ENCODE data around the gene WDR37.
"Not testable (repeated sequence)": the region's sequence is repeated elsewhere in the genome, so short reads cannot be mapped to it uniquely, and the experiment has no call there.

Gene WDR37

GRCh38 chr10:1024103-1024502, 32.1 kb upstream of the WDR37 start:
- peaks cover 13% of the 10 kb centered on the region for H3K36me3 ChIP-seq (ENCODE audit: insufficient read depth, low read length)
- no peaks in the 10 kb centered on the region for H3K4me1 ChIP-seq (ENCODE audit: insufficient read depth, low read length)
- H3K9me3 ChIP-seq (ENCODE audit: low read length) = no peaks in the 10 kb centered on the region
- H3K27ac ChIP-seq (ENCODE audit: low read depth, low read length) = no peak overlapping the region
- no peak overlapping the region for H3K9ac ChIP-seq (ENCODE audit: low read length)
- H3K4me3 ChIP-seq (ENCODE audit: low read depth in 1 of 2, low read length in 2 of 2) = no peak overlapping the region
- no peaks in the 10 kb centered on the region for H3K27me3 ChIP-seq (ENCODE audit: control insufficient read depth in 1 of 2, insufficient read depth in 2 of 2, low read length in 2 of 2)

GRCh38 chr10:1025683-1026082, 30.5 kb upstream of the WDR37 start, which contains the start of gene IDI2:
TSS of gene IDI2 (minus strand) at chr10:1025859. CDS start at chr10:1024723, 1,136 bp downstream.
- Histone ChIP-seq H3K36me3 (ENCODE audit: insufficient read depth, low read length) (peaks cover under 1% of the 10 kb centered on the region), H3K9ac (ENCODE audit: low read length) (no peak within 1 kb of the TSS), H3K4me1 (ENCODE audit: insufficient read depth, low read length) (no peaks in the 10 kb centered on the region)

GRCh38 chr10:1026578-1026977, 29.6 kb upstream of the WDR37 start:
- Histone ChIP-seq H3K27ac (ENCODE audit: low read depth, low read length) (no peak overlapping the region), H3K36me3 (ENCODE audit: insufficient read depth, low read length) (no peaks in the 10 kb centered on the region), H3K4me1 (ENCODE audit: insufficient read depth, low read length) (no peaks in the 10 kb centered on the region), H3K4me3 (ENCODE audit: low read depth in 1 of 2, low read length in 2 of 2) (no peak overlapping the region), H3K27me3 (ENCODE audit: control insufficient read depth in 1 of 2, insufficient read depth in 2 of 2, low read length in 2 of 2) (no peaks in the 10 kb centered on the region), H3K9ac (ENCODE audit: low read length) (no peak overlapping the region), H3K9me3 (ENCODE audit: low read length) (no peaks in the 10 kb centered on the region)

More at GRCh38 chr10:1025683-1026082, 30.5 kb upstream of the WDR37 start, which contains the start of gene IDI2:
- Histone ChIP-seq H3K27ac (ENCODE audit: low read depth, low read length) (no peak within 1 kb of the TSS), H3K9me3 (ENCODE audit: low read length) (no peaks in the 10 kb centered on the region), H3K4me3 (ENCODE audit: low read depth in 1 of 2, low read length in 2 of 2) (no peak within 1 kb of the TSS), H3K27me3 (ENCODE audit: control insufficient read depth in 1 of 2, insufficient read depth in 2 of 2, low read length in 2 of 2) (no peaks in the 10 kb centered on the region)

GRCh38 chr10:1029838-1030237, 26.3 kb upstream of the WDR37 start:
- Histone ChIP-seq H3K4me3 (ENCODE audit: low read depth in 1 of 2, low read length in 2 of 2) (no peak overlapping the region), H3K36me3 (ENCODE audit: insufficient read depth, low read length) (no peaks in the 10 kb centered on the region), H3K27me3 (ENCODE audit: control insufficient read depth in 1 of 2, insufficient read depth in 2 of 2, low read length in 2 of 2) (no peaks in the 10 kb centered on the region), H3K9me3 (ENCODE audit: low read length) (no peaks in the 10 kb centered on the region), H3K27ac (ENCODE audit: low read depth, low read length) (no peak overlapping the region), H3K4me1 (ENCODE audit: insufficient read depth, low read length) (no peaks in the 10 kb centered on the region), H3K9ac (ENCODE audit: low read length) (no peak overlapping the region)

GRCh38 chr10:1033601-1034000, 22.6 kb upstream of the WDR37 start:
- H3K36me3 ChIP-seq (ENCODE audit: insufficient read depth, low read length) = no peaks in the 10 kb centered on the region
- H3K4me1 ChIP-seq (ENCODE audit: insufficient read depth, low read length) = no peaks in the 10 kb centered on the region
- no peak overlapping the region for H3K27ac ChIP-seq (ENCODE audit: low read depth, low read length)
- H3K9me3 ChIP-seq (ENCODE audit: low read length) = no peaks in the 10 kb centered on the region
- no peak overlapping the region for H3K9ac ChIP-seq (ENCODE audit: low read length)
- H3K27me3 ChIP-seq (ENCODE audit: control insufficient read depth in 1 of 2, insufficient read depth in 2 of 2, low read length in 2 of 2) = no peaks in the 10 kb centered on the region
- no peak overlapping the region for H3K4me3 ChIP-seq (ENCODE audit: low read depth in 1 of 2, low read length in 2 of 2)

- no peak overlapping the region for H3K4me3 ChIP-seq (ENCODE audit: low read depth in 1 of 2, low read length in 2 of 2)
- H3K27ac ChIP-seq (ENCODE audit: low read depth, low read length) = no peak overlapping the region
- no peak overlapping the region for H3K9ac ChIP-seq (ENCODE audit: low read length)
- H3K36me3 ChIP-seq (ENCODE audit: insufficient read depth, low read length) = no peaks in the 10 kb centered on the region
- H3K4me1 ChIP-seq (ENCODE audit: insufficient read depth, low read length) = no peaks in the 10 kb centered on the region
- no peaks in the 10 kb centered on the region for H3K27me3 ChIP-seq (ENCODE audit: control insufficient read depth in 1 of 2, insufficient read depth in 2 of 2, low read length in 2 of 2)
- no peaks in the 10 kb centered on the region for H3K9me3 ChIP-seq (ENCODE audit: low read length)
Measured at GRCh38 chr10:1034758-1035157, 21.4 kb upstream of the WDR37 start.

- Histone ChIP-seq H3K36me3 (ENCODE audit: insufficient read depth, low read length) (peaks cover 3% of the 10 kb centered on the region), H3K9me3 (ENCODE audit: low read length) (no peaks in the 10 kb centered on the region), H3K27ac (ENCODE audit: low read depth, low read length) (no peak overlapping the region), H3K9ac (ENCODE audit: low read length) (no peak overlapping the region), H3K4me1 (ENCODE audit: insufficient read depth, low read length) (no peaks in the 10 kb centered on the region), H3K4me3 (ENCODE audit: low read depth in 1 of 2, low read length in 2 of 2) (no peak overlapping the region), H3K27me3 (ENCODE audit: control insufficient read depth in 1 of 2, insufficient read depth in 2 of 2, low read length in 2 of 2) (no peaks in the 10 kb centered on the region)
Measured at GRCh38 chr10:1035201-1035600, 21.0 kb upstream of the WDR37 start.

GRCh38 chr10:1036341-1036791, 19.8 kb upstream of the WDR37 start:
- no peak overlapping the region for H3K9ac ChIP-seq (ENCODE audit: low read length)
- no peak overlapping the region for H3K27ac ChIP-seq (ENCODE audit: low read depth, low read length)
- H3K9me3 ChIP-seq (ENCODE audit: low read length) = no peaks in the 10 kb centered on the region
- no peak overlapping the region for H3K4me3 ChIP-seq (ENCODE audit: low read depth in 1 of 2, low read length in 2 of 2)
- no peaks in the 10 kb centered on the region for H3K4me1 ChIP-seq (ENCODE audit: insufficient read depth, low read length)
- no peaks in the 10 kb centered on the region for H3K27me3 ChIP-seq (ENCODE audit: control insufficient read depth in 1 of 2, insufficient read depth in 2 of 2, low read length in 2 of 2)
- H3K36me3 ChIP-seq (ENCODE audit: insufficient read depth, low read length) = peaks cover 13% of the 10 kb centered on the region

- H3K4me3 ChIP-seq (ENCODE audit: low read depth in 1 of 2, low read length in 2 of 2) = no peak overlapping the region
- H3K9ac ChIP-seq (ENCODE audit: low read length) = no peak overlapping the region
- H3K9me3 ChIP-seq (ENCODE audit: low read length) = no peaks in the 10 kb centered on the region
- H3K36me3 ChIP-seq (ENCODE audit: insufficient read depth, low read length) = peaks cover 17% of the 10 kb centered on the region
- H3K27me3 ChIP-seq (ENCODE audit: control insufficient read depth in 1 of 2, insufficient read depth in 2 of 2, low read length in 2 of 2) = no peaks in the 10 kb centered on the region
- H3K4me1 ChIP-seq (ENCODE audit: insufficient read depth, low read length) = no peaks in the 10 kb centered on the region
- no peak overlapping the region for H3K27ac ChIP-seq (ENCODE audit: low read depth, low read length)
Measured at GRCh38 chr10:1037098-1037497, 19.1 kb upstream of the WDR37 start.

- not testable (repeated sequence) for H3K27me3 ChIP-seq (ENCODE audit: control insufficient read depth in 1 of 2, insufficient read depth in 2 of 2, low read length in 2 of 2); H3K9ac ChIP-seq (ENCODE audit: low read length); H3K27ac ChIP-seq (ENCODE audit: low read depth, low read length); H3K4me3 ChIP-seq (ENCODE audit: low read depth in 1 of 2, low read length in 2 of 2); H3K9me3 ChIP-seq (ENCODE audit: low read length); H3K4me1 ChIP-seq (ENCODE audit: insufficient read depth, low read length)
- peaks cover 27% of the 10 kb centered on the region for H3K36me3 ChIP-seq (ENCODE audit: insufficient read depth, low read length)
Measured at GRCh38 chr10:1038769-1039168, 17.4 kb upstream of the WDR37 start.

- no peaks in the 10 kb centered on the region for H3K9me3 ChIP-seq (ENCODE audit: low read length)
- H3K9ac ChIP-seq (ENCODE audit: low read length) = no peak overlapping the region
- no peaks in the 10 kb centered on the region for H3K4me1 ChIP-seq (ENCODE audit: insufficient read depth, low read length)
- no peaks in the 10 kb centered on the region for H3K27me3 ChIP-seq (ENCODE audit: control insufficient read depth in 1 of 2, insufficient read depth in 2 of 2, low read length in 2 of 2)
- peaks cover 27% of the 10 kb centered on the region for H3K36me3 ChIP-seq (ENCODE audit: insufficient read depth, low read length)
- H3K4me3 ChIP-seq (ENCODE audit: low read depth in 1 of 2, low read length in 2 of 2) = no peak overlapping the region
- no peak overlapping the region for H3K27ac ChIP-seq (ENCODE audit: low read depth, low read length)
Measured at GRCh38 chr10:1040133-1040532, 16.1 kb upstream of the WDR37 start.

- Histone ChIP-seq H3K27me3 (ENCODE audit: control insufficient read depth in 1 of 2, insufficient read depth in 2 of 2, low read length in 2 of 2) (no peaks in the 10 kb centered on the region), H3K27ac (ENCODE audit: low read depth, low read length) (no peak overlapping the region), H3K9ac (ENCODE audit: low read length) (no peak overlapping the region), H3K36me3 (ENCODE audit: insufficient read depth, low read length) (peaks cover 27% of the 10 kb centered on the region), H3K4me3 (ENCODE audit: low read depth in 1 of 2, low read length in 2 of 2) (no peak overlapping the region), H3K9me3 (ENCODE audit: low read length) (no peaks in the 10 kb centered on the region), H3K4me1 (ENCODE audit: insufficient read depth, low read length) (no peaks in the 10 kb centered on the region)
Measured at GRCh38 chr10:1041514-1041913, 14.7 kb upstream of the WDR37 start.

All from muscle layer of colon (tissue), 2 donors.